GM23338 (cell line): Measurements from ENCODE around the gene SRPX. TPM values are rescaled to one million over a fixed set of nuclear protein-coding genes. Genes with fewer than 3 reads are reported as not detected.

ENCODE experiments used
- CREB1 ChIP-seq: fragments of 250-450 bp; sonication (Bioruptor Pico); IDR thresholded peaks from 2 replicates; pipeline ENCODE4 v1.5.0; 2020; ENCODE audit warnings: low read depth, mild to moderate bottlenecking, moderate library complexity
- EZH2phosphoT487 ChIP-seq: fragments of 200-600 bp; sonication (generic); IDR thresholded peaks from one replicate; pipeline ENCODE4 v1.8.1; 2018; ENCODE audit warnings: antibody characterized with exemption; ENCODE audit not compliant: unreplicated experiment
- NANOG ChIP-seq: IDR thresholded peaks from 2 replicates; pipeline ENCODE4 v1.6.1; 2016; ENCODE audit warnings: antibody characterized with exemption, borderline replicate concordance
- STAT1 ChIP-seq: IDR thresholded peaks from one replicate; pipeline ENCODE4 v1.6.1; 2016; ENCODE audit warnings: antibody characterized with exemption; ENCODE audit not compliant: unreplicated experiment
- ZNF114 ChIP-seq: fragments of 250-450 bp; sonication (Bioruptor Pico); IDR thresholded peaks from 2 replicates; pipeline ENCODE4 v1.5.0; 2020; ENCODE audit warnings: mild to moderate bottlenecking, moderate library complexity
- ZNF331 ChIP-seq: fragments of 250-450 bp; sonication (Bioruptor Pico); IDR thresholded peaks from 2 replicates; pipeline ENCODE4 v1.5.0; 2020; ENCODE audit warnings: low read depth, mild to moderate bottlenecking, moderate library complexity
- polyA plus RNA-seq: library from polyadenylated mRNA; unstranded; fragments of >200 nt; fragmentation: Nextera tagmentation; extraction: Ambion mirVana; gene quantifications from 2 replicates; pipeline ENCODE4 v1.2.1, GENCODE V29; 2016
- total RNA-seq: library from RNA; depleted of rRNA; stranded (reverse); fragments of >200 nt; shearing (Covaris generic); gene quantifications from 2 replicates; pipeline ENCODE4 v1.2.3, GENCODE V29; 2014
- TF ChIP-seq, protein P1 (sequence below): fragments of 250-450 bp; sonication (Bioruptor Pico); IDR thresholded peaks from 2 replicates; pipeline ENCODE4 v1.5.0; 2020; ENCODE audit warnings: mild to moderate bottlenecking, moderate library complexity
- TF ChIP-seq, protein P2 (sequence below): IDR thresholded peaks from one replicate; pipeline ENCODE4 v1.6.1; 2018; ENCODE audit warnings: antibody characterized with exemption; ENCODE audit not compliant: unreplicated experiment
- TF ChIP-seq, protein P3 (sequence below), 2 experiments: fragments of 200-600 bp in 1 of 2; sonication (generic) in 1 of 2; conservative IDR thresholded peaks; 2 replicates each; pipeline versions ENCODE4 v1.5.1 to v1.6.1; 2016 to 2017; ENCODE audit warnings: antibody characterized with exemption in 2 of 2, low read depth in 2 of 2, mild to moderate bottlenecking in 2 of 2, moderate library complexity in 1 of 2

Gene SRPX
- total and polyA plus RNA-seq, 2 experiments from 2014 or later = 14.3 to 16.9 TPM

DNA sequence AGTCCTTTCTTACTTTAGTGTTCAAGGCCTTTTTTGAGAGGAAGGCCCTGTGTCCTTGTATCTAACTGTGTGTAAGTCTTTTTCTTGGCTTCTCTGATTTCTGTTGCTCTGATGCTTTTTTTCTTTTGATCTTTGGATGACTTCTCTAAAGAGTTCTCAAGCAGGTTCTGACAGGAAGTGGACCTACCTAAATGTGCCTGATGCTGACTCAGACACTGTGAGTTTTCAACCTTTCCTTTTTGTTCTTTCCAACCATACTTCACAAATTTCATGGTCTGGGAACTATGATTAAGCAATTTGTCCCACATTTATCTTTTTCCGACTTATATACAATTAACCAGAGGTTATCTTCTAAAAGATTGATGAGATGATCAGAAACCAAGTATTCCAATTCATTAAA, 117.8 kb downstream of the SRPX start (continued):
- TF ChIP-seq, protein P1, sequence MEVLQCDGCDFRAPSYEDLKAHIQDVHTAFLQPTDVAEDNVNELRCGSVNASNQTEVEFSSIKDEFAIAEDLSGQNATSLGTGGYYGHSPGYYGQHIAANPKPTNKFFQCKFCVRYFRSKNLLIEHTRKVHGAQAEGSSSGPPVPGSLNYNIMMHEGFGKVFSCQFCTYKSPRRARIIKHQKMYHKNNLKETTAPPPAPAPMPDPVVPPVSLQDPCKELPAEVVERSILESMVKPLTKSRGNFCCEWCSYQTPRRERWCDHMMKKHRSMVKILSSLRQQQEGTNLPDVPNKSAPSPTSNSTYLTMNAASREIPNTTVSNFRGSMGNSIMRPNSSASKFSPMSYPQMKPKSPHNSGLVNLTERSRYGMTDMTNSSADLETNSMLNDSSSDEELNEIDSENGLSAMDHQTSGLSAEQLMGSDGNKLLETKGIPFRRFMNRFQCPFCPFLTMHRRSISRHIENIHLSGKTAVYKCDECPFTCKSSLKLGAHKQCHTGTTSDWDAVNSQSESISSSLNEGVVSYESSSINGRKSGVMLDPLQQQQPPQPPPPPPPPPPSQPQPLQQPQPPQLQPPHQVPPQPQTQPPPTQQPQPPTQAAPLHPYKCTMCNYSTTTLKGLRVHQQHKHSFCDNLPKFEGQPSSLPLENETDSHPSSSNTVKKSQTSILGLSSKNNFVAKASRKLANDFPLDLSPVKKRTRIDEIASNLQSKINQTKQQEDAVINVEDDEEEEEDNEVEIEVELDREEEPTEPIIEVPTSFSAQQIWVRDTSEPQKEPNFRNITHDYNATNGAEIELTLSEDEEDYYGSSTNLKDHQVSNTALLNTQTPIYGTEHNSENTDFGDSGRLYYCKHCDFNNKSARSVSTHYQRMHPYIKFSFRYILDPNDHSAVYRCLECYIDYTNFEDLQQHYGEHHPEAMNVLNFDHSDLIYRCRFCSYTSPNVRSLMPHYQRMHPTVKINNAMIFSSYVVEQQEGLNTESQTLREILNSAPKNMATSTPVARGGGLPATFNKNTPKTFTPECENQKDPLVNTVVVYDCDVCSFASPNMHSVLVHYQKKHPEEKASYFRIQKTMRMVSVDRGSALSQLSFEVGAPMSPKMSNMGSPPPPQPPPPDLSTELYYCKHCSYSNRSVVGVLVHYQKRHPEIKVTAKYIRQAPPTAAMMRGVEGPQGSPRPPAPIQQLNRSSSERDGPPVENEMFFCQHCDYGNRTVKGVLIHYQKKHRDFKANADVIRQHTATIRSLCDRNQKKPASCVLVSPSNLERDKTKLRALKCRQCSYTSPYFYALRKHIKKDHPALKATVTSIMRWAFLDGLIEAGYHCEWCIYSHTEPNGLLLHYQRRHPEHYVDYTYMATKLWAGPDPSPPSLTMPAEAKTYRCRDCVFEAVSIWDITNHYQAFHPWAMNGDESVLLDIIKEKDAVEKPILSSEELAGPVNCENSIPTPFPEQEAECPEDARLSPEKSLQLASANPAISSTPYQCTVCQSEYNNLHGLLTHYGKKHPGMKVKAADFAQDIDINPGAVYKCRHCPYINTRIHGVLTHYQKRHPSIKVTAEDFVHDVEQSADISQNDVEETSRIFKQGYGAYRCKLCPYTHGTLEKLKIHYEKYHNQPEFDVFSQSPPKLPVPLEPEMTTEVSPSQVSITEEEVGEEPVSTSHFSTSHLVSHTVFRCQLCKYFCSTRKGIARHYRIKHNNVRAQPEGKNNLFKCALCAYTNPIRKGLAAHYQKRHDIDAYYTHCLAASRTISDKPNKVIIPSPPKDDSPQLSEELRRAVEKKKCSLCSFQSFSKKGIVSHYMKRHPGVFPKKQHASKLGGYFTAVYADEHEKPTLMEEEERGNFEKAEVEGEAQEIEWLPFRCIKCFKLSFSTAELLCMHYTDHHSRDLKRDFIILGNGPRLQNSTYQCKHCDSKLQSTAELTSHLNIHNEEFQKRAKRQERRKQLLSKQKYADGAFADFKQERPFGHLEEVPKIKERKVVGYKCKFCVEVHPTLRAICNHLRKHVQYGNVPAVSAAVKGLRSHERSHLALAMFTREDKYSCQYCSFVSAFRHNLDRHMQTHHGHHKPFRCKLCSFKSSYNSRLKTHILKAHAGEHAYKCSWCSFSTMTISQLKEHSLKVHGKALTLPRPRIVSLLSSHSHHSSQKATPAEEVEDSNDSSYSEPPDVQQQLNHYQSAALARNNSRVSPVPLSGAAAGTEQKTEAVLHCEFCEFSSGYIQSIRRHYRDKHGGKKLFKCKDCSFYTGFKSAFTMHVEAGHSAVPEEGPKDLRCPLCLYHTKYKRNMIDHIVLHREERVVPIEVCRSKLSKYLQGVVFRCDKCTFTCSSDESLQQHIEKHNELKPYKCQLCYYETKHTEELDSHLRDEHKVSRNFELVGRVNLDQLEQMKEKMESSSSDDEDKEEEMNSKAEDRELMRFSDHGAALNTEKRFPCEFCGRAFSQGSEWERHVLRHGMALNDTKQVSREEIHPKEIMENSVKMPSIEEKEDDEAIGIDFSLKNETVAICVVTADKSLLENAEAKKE = no peak
- TF ChIP-seq, protein P2, sequence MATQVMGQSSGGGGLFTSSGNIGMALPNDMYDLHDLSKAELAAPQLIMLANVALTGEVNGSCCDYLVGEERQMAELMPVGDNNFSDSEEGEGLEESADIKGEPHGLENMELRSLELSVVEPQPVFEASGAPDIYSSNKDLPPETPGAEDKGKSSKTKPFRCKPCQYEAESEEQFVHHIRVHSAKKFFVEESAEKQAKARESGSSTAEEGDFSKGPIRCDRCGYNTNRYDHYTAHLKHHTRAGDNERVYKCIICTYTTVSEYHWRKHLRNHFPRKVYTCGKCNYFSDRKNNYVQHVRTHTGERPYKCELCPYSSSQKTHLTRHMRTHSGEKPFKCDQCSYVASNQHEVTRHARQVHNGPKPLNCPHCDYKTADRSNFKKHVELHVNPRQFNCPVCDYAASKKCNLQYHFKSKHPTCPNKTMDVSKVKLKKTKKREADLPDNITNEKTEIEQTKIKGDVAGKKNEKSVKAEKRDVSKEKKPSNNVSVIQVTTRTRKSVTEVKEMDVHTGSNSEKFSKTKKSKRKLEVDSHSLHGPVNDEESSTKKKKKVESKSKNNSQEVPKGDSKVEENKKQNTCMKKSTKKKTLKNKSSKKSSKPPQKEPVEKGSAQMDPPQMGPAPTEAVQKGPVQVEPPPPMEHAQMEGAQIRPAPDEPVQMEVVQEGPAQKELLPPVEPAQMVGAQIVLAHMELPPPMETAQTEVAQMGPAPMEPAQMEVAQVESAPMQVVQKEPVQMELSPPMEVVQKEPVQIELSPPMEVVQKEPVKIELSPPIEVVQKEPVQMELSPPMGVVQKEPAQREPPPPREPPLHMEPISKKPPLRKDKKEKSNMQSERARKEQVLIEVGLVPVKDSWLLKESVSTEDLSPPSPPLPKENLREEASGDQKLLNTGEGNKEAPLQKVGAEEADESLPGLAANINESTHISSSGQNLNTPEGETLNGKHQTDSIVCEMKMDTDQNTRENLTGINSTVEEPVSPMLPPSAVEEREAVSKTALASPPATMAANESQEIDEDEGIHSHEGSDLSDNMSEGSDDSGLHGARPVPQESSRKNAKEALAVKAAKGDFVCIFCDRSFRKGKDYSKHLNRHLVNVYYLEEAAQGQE = no peak
- TF ChIP-seq EZH2phosphoT487 (no peak), ZNF331 (no peak), NANOG (no peak), CREB1 (no peak), ZNF114 (CRISPR knock-in tag) (no peak), STAT1 (no peak)
- TF ChIP-seq, protein P3, sequence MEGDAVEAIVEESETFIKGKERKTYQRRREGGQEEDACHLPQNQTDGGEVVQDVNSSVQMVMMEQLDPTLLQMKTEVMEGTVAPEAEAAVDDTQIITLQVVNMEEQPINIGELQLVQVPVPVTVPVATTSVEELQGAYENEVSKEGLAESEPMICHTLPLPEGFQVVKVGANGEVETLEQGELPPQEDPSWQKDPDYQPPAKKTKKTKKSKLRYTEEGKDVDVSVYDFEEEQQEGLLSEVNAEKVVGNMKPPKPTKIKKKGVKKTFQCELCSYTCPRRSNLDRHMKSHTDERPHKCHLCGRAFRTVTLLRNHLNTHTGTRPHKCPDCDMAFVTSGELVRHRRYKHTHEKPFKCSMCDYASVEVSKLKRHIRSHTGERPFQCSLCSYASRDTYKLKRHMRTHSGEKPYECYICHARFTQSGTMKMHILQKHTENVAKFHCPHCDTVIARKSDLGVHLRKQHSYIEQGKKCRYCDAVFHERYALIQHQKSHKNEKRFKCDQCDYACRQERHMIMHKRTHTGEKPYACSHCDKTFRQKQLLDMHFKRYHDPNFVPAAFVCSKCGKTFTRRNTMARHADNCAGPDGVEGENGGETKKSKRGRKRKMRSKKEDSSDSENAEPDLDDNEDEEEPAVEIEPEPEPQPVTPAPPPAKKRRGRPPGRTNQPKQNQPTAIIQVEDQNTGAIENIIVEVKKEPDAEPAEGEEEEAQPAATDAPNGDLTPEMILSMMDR (conservative IDR thresholded peaks at IDR 0.05; ENCODE audit: low read depth in 2 of 2) = no peak
